Posterior cingulate gyrus (tissue), 11 donors: ENCODE measurements around the gene AMZ2.
A peak's percentile ranks its signal among the peaks of the same experiment; 100 is the strongest.
"Not testable (repeated sequence)": the region's sequence is repeated elsewhere in the genome, so short reads cannot be mapped to it uniquely, and the experiment has no call there.

Source experiments
- DNase-seq, 10 donors: peaks; one replicate each; pipeline versions ENCODE4 v3.0.0 to v3.0.0-alpha.2; 2020 to 2021; ENCODE audit warnings: mixed read lengths in 3 of 10
- intact Hi-C: fragments of 100-400 bp; cut with DNase I; formaldehyde crosslinking; loops from one replicate; pipeline ENCODE4 v1.15.1; 2023

Gene AMZ2

DNA sequence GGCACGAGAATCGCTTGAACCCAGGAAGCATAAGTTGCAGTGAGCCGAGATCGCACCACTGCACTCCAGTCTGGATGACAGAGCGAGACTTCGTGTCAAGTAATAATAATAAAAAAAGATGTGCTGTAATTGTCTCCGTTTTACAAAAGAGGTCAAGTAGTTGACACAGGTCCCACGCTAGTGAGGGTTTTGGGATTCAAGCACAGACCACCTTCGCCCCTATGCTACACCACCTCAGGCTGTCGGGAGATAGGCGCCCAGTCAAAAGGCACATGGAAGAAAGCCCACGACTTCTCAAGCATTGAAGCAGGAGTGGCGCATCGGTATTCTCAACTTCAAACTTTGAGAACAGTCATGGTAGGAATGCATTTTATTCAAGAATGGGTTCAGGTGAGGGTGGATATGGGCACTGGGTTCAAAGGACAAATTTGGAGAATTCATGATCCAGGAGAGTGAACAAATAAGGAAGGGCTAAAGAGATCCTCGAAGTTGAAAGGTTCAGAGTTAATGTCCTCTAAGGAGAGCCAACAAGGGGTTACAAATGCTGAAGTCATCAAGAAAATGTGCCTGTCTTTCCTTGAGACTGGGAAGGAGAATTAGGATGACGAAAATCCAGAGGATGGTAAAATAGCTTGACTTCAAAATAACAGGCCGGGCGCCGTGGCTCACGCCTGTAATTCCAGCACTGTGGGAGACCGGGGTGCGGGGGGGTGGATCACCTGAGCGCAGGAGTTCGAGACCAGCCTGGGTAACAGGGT, 1.4 kb upstream of the AMZ2 start:
- DNase-seq = peak in 1 of 10 donors; percentile 83
- intact Hi-C loops = loop anchor here (1.0 kb wide), 1 partner anchor 41 kb away; no protein-coding TSS in a partner anchor

DNA sequence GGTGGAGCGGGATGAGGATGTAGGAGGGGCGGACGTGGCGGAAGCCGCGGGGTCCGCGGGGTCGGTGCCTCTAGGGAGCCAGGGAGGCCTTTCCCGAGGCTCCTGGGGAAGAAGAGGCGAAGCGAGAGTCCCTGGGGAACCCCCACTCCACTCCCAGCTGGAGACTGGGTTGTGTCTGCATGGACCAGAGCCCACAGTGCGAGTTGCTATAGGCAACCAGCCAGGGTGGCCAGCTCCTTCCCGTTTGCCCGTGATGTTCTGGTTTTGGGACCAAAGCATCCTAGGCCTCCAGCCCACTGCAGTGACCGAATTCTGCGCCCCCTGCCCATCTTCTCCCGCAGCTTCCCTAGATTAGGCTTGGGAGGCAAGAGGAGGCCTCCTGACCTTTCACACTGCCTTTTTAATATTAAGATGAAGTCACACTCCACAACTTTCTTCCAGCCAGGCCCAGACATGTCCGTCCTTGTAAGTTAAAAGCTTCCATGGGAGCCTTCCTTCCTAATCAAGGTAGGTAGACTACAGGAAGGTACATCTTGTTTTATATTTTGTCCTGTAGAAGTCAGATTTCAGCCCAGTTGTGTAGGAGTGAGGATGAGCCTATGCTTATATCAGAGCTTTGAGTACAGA, 469 bp downstream of the AMZ2 start:
- intact Hi-C loops = loop anchor here (2.0 kb wide), 1 partner anchor 208 kb away; the partner anchor contains the start of gene WIPI1
- DNase-seq = peak in 5 of 10 donors; percentile 52 to 69 (median 52)

DNA sequence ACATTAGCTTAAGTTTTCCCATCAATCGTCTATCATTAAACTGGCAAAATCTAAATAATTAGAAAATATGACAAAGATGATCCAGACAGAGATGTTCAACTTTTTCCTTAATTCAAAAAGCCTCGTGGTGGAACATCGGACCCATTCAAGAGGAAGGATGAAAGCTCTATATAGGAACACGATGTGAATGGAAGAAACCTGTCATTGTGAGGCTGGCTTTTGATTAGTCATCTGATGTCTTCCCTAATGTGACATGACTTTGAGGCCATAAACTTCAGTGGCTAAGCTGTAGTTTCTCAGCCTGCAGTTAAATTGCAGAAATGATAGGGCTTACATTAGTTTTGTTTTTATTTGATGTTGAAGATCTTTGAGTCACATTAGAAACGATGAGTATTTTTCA, 1.0 kb downstream of the AMZ2 start:
- intact Hi-C loops = loop anchor here (2.0 kb wide), 1 partner anchor 208 kb away; the partner anchor contains the start of gene WIPI1
- no peak for DNase-seq

DNA sequence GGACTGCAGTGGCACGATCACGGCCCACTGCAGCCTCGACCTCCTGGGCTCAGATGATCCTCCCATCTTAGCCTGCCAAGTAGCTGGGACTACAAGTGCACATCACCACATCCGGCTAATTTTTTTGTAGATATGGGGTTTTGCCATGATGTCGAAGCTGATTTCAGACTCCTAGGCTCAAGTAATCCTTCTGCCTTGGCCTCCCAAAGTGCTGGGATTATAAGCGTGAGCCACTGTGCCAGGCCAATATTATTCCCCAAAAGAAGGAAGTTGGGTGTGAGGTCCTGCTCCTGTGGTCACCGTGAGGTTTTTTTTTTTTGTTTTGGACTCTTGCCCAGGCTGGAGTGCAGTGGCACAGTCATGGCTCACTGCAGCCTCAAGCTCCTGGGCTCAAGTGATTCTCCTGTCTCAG, 1.5 kb downstream of the AMZ2 start:
- intact Hi-C loops = loop anchor here (2.0 kb wide), 1 partner anchor 207 kb away; the partner anchor contains the start of gene WIPI1

DNA sequence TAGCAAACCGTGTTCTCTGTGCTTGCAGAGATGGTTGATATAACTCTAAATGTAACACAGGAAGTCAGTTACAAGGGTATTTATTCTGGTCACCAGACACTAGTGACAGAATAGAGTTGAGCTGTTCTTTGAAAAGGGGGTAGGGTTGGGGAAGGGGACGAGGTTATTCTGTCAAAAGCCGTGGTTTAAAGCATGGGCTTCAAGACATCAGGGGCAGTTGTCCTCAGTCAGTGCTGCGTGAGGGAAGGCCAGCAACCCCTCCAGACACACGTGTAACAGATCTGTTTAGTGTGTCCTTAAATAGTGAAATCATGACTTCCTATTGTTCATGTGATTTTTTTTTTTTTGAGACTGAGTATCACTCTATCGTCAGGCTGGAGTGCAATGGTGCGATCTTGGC, 5.6 kb downstream of the AMZ2 start:
- DNase-seq, intact Hi-C loops: not testable (repeated sequence)

More for the DNA sequence above, 1.5 kb downstream of the AMZ2 start:
- DNase-seq = no peak

DNA sequence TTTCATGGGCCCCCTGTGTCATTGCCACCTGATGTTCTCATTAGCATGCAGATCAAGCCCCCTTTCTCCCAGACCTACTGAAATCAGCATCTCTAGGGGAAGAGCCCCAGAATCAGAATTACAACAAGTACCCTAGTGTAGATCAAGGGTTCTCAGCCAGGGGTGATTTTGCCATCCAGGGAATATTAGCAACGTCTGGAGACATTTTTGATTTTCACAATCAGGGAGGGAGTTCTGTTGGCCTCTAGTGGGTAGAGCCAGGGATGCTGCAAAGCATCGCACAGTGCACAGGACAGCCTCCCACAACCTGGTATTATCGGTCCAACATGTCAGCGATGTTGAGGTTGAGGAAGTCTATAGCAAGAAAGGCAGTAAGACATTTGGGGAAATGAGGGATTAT, 7.3 kb downstream of the AMZ2 start:
- intact Hi-C loops = no loop called here
- no peak for DNase-seq

DNA sequence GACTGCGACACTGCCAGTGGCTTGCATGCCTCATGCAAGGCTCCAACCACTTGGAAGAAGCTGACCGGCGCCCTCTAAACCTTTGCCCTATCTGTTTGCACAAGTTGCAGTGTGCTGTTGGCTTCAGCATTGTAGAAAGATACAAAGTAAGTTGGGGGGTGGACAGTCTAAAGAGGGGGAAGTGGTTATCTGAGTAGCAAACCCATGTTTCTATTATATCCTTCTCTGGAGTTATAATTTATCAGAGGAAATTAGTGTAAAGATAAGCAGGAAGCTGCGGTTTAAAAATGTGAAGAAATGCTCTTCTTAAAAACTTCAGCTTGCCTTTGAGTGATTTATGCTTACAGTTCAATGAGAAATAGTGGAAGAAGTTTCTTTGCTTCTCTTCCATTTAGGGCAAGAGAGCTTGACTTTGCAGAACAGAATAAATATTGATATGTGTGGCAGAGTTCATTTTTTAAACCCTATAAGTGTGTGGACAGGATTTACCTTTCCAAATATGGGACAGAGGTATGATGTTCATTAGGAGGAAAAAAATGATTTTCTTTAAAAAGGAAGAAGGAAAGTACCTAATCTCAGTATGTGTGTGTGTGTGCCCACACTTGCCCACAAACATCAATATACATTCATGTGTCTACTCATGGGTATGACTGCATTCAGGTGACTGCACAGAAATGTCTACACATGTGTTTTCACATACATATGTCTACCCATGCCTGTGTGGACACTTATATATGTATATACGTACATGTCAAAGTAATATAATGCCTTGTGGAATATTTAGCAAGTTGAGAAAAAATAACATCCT, 8.1 kb downstream of the AMZ2 start:
- DNase-seq = no peak
- intact Hi-C loops = no loop called here

DNA sequence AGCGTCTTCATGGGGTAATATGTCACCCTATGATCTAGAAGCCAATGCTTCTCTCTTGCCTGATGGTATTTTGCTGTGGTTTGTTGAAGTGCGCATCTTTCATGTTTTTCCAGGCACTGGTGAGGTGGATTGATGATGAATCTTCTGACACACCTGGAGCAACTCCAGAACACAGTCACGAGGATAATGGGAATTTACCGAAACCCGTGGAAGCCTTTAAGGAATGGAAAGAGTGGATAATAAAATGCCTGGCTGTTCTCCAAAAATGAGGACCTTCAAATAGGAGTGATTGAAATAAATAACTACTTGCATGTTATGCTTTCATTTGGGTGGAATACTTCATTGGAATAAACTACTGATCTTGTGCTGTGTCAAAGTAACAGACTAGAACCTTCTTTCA, 8.9 kb downstream of the AMZ2 start:
- DNase-seq, intact Hi-C loops: not testable (repeated sequence)

DNA sequence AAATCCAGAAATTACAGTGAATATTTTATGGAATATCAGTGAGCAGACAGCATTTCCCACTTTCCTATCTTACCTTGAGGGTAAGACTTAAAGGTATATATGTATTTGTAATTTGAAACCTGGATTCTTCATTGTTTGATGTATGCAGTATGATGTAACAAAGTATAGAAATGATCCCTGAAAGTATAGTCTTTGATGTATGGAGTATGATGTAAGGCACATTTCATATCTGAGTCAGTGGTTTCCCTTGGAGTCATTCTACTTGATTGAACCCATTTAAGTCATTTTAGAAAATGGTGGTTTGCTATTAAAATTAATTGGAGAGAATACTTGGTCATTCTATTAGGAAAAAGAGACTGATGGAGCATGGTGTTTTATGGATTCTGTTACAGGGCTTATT, 10.1 kb downstream of the AMZ2 start:
- intact Hi-C loops = no loop called here
- DNase-seq = no peak

DNA sequence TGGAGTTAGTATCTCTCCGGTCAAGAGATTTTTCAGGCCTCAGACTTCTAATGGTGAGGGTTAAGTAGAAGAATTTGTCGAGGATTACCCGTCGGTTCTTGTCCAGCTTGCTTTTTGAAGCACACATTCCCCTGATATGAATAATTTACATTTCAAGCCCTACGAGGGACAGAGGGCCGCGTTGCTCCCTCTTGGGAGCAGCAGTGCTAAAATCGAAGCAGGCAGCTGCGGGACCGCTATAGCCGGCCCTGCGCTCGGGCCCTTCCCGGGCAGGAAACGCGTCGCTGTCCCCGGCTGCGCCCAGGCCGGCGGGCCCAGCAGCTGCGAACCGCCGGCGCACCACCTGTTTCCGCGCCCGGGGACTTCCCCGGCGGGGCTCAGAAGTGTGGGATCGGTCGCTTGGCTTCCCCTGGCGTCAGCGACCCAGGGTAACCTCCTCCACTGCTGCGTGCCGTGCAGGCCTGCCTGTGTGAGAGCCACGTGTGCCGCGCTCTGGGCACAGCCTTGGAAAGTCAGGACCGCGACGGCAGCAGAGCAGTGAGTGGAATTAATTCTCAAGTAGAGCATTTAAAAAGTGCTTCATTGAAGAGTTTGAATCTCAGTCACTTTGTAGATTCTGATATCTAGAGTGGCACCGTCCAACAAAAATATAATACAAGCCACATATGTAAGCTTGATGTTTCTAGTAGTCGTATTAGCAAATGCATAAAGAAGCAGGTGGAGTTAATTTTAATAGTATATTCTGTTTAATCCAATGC, 11.2 kb downstream of the AMZ2 start:
- peak in 2 of 10 donors; percentile 24 to 76 for DNase-seq
- intact Hi-C loops = not testable (repeated sequence)

DNA sequence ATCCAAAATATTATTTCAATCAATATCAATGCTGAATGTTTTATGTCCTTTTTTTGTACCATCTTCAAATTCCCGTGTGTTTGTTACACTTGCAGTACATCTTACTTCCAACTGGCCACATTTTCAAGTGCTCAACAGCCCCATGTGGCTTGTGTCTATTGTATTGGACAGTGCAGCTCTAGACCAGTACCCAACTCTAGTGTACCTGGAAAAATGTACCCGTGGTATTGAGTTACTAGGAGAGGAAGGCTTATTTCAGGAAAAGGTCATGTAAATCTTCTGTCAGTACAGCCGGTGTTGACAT, 11.8 kb downstream of the AMZ2 start:
- intact Hi-C loops, DNase-seq: not testable (repeated sequence)

DNA sequence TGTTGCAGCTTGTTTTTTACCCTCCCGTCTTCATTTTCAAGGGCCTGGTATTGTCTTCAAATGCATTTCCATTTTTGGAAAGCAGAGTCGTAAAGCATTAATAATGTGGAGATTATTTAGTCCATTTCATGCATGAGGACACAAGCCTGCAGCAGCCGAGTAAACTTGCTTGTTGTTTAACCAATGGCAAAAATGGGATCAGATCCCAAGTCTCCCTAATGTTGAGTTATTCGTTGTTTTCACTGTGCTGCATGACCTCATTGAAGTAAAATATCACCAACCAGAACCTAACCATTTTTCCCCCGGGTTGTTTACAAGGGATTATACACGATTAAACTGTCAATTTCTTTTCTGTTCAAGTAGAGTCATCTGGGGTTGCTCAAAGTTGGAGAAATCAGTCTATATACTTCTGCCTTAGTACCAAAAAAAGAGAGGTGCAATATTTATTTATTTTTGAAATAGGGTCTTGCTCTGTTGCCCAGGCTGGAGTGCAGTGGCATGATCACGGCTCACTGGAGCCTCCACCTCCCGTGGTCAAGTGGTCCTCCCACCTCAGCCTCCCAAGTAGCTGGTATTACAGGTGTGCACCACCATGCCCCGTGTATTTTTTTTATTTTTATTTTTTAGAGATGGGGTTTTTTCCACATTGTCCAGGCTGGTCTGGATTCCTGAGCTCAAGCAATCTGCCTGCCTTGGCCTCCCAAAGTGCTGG, 12.4 kb downstream of the AMZ2 start:
- intact Hi-C loops = loop anchor here (5.0 to 10.0 kb wide), 2 partner anchors 177 to 505 kb away; no protein-coding TSS in a partner anchor
- no peak for DNase-seq

DNA sequence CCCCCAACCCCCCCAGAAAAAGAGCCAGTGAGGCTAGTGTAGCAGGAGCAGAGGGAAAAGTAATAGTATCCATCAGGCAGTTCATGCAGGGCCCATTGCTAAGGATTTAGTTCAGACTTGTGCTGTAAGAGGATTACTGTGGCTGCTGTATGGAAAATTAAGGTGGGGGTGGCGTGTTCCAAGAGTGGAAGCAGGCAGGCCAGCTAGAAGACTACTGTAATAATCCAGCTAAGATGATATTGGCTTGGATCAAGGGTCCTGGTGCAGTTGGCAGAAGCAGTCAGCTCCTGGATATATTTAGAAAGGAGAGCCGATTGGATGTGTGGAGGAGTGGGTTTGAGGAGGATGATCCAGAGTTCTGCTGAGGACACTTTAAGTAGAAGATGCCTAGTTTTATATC, 14.6 kb downstream of the AMZ2 start:
- DNase-seq = not testable (repeated sequence)
- intact Hi-C loops = loop anchor here (2.0 to 10.0 kb wide), 3 partner anchors 175 to 502 kb away; no protein-coding TSS in a partner anchor

DNA sequence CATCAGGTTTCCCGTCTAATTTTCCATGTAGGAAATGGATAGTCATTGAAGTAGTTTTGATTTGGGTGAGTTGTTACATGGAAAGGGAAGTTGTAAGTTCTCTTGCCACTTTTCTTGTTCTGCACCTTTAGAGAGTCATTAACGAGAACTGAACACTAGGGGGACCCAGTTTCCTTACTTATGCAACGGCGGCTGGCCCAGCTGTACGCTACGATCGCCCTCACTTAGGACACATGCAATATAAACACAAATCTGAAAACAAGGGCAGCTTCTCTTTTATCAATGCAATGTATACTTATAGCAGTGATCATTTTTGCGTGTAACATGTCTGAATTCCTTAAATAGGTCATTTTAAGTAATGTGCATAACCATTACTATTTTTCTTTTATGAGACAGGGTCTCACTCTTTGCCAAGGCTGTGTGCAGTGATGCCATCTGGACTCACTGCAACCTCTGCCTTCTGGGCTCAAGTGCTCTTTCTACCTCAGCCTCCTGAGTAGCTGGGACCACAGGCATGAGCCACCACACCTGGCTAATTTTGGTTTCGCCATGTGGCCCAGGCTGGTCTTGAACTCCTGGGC, 15.3 kb downstream of the AMZ2 start:
- DNase-seq = not testable (repeated sequence)
- intact Hi-C loops = loop anchor here (2.0 to 10.0 kb wide), 3 partner anchors 174 to 502 kb away; no protein-coding TSS in a partner anchor

DNA sequence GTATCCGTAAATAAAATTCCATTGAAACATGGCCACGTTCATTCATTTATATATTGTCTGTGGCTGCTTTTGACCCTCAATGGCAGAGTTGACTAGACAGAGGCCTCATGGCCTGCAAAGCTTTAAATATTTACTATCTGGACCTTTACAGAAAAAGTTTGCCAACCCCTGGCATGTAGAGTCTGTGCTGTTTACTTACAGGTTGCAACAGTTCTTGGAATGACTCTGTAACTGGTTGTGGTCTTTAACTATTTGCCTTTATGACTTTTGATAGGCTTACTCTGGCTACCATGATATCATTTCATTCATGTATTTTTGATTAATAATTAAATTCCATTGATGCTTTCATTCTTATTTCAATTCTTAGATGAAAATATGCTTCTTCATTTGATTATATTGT, 18.0 kb downstream of the AMZ2 start:
- intact Hi-C loops = loop anchor here (10.0 kb wide), 1 partner anchor 499 kb away; no protein-coding TSS in a partner anchor

DNA sequence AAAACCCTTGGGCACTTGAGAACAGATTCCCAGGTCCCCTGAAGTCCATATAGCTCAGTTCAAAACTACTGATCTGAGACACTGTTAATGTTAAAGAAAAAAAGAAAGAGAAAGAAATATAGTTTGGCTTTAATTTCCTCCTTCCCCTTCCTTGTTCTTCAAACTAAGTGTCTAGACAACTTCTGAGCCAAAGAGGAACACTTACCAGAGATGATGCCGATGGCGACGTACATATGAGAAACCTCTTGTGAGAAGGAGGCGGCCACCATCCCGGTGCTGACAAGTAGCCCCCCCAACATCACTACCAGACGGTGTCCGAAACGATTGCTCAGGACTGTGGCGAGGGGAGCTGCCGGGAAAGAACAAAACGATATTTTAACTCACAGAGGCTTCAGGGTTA, 25.9 kb downstream of the AMZ2 start:
- intact Hi-C loops = no loop called here
- DNase-seq = no peak

More for the DNA sequence above, 18.0 kb downstream of the AMZ2 start:
- DNase-seq = not testable (repeated sequence)

DNA sequence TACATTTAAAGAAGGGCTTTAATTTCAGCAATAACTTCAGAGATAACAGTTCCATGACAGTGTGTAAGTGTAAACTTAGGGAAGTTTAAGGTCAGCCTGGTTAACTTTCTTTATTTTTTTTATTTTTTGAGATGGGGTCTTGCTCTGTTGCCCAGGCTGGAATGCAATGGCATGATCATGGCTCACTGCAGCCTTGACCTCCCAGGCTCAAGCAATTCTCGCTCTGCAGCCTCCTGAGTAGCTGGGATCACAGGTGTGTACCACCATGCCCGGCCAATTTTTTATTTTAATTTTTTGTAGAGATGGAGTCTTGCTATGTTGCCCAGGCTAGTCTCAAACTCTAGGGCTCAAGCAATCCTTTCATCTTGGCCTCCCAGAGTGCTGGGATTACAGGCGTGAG, 28.5 kb downstream of the AMZ2 start:
- DNase-seq = not testable (repeated sequence)

DNA sequence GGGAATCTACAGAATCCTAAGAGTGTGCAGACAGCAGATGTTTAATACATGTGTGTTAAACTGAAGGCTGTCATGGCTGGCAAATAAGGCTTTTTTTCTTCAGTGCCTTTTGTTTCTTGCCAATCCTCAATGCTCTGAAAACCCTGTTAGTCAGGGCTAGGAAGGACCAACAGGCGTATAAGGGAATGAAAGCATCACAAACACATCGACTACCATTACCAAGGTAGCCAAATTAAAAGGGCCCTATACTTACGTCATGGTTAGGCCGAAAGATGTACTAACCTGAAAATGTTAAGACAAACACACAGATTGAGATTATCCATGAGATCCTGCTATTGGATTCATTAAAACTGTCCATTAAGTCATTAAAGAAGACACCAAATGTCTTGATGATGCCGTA, 30.0 kb downstream of the AMZ2 start:
- intact Hi-C loops = no loop called here
- no peak for DNase-seq

More for the DNA sequence above, 28.5 kb downstream of the AMZ2 start:
- intact Hi-C loops = not testable (repeated sequence)

DNA sequence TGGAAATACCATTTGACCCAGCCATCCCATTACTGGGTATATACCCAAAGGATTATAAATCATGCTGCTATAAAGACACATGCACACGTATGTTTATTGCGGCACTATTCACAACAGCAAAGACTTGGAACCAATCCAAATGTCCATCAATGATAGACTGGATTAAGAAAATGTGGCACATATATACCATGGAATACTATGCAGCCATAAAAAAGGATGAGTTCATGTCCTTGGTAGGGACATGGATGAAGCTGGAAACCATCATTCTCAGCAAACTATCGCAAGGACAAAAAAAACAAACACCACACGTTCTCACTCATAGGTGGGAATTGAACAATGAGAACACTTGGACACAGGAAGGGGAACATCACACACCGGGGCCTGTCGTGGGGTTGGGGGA, 34.1 kb downstream of the AMZ2 start:
- DNase-seq, intact Hi-C loops: not testable (repeated sequence)
